GM21367 (cell line): ENCODE measurements around the gene MRGPRX4.
"Not testable (repeated sequence)": the region's sequence is repeated elsewhere in the genome, so short reads cannot be mapped to it uniquely, and the experiment has no call there.

Experiments used
- ATAC-seq: cut with Tn5 transposase; IDR thresholded peaks from one replicate; pipeline ENCODE4 v1.9.1; 2021; ENCODE audit not compliant: unreplicated experiment

The MRGPRX4 gene

DNA sequence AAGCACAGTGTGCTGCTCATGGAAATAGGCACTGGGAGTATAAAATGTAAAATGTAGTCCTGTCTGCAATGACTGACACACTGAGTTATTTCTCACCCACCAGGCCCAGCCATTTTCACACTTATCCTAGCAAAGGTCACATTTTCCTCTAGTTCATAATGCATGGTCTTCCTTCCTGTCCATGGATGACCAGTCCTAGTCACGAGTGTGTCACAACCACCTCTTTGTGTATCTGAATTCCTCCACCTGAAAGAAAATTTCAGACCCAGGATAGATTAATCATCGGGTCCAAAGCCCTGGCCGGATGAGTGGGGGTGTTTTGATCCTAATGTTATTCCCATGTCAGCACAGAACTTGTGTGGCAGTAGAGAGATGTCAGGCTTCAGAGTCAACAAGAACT lies at the start of gene MRGPRX4:
Gene MRGPRX4 (plus strand): TSS at position 172 of the 400 bp plus-strand sequence. CDS start 420 bp downstream, outside the sequence.
- ATAC-seq: no peak

DNA sequence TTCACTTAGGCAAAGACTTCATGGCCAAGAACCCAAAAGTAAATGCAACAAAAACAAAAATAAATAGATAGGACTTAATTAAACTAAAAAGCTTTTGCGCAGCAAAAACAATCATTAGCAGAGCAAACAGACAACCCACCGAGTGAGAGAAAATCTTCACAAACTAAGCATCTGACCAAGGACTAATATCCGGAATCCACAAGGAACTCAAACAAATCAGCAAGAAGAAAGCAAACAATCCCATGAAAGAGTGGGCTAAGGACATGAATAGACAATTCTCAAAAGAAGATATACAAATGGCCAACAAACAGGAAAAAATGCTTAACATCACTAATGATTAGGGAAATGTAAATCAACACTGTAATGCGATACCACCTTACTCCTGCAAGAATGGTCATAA lies 41.5 kb upstream of the MRGPRX4 start:
- ATAC-seq: not testable (repeated sequence)

DNA sequence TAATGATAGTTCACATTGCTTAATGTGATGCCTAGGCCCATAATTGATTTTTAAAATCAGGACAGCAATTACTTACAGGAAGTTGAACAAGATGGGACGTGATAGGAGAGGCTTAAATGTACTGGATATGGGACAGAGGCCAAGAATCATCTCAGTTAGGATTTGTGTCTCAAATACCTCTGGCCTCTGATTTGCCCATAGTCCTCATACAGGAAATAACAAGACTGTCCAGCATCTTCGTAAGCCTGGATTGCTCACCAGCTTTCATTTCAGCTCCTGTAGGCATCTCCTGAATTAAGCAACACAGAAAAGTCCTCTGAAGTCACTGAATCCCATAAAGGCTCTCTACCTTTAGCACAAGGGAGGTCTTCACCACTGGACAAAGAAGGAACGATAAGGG lies 40.3 kb upstream of the MRGPRX4 start, which contains the start of gene MRGPRX3:
Gene MRGPRX3 (plus strand): TSS at position 231 of the 400 bp plus-strand sequence. CDS start 4,632 bp downstream, outside the sequence.
- no peak for ATAC-seq

DNA sequence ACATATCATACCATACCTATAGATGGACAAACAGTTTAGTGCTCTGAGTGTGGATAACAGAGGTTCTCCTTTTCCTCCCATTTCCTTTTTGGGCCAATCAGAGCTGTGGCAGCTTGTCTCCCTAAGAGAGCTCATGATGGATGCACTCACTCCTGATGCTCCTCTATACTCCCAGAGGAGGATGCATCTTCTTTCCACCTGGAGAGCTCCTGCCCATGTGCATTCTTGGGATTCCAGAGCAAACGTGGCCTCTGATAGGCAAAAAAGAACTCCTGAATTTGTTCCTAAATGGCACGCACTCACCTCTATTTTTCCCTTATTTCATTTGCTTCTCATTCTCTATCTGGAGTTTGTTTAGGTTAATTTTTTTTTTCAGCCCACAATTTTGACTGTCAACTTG lies 37.3 kb upstream of the MRGPRX4 start:
- no peak for ATAC-seq

DNA sequence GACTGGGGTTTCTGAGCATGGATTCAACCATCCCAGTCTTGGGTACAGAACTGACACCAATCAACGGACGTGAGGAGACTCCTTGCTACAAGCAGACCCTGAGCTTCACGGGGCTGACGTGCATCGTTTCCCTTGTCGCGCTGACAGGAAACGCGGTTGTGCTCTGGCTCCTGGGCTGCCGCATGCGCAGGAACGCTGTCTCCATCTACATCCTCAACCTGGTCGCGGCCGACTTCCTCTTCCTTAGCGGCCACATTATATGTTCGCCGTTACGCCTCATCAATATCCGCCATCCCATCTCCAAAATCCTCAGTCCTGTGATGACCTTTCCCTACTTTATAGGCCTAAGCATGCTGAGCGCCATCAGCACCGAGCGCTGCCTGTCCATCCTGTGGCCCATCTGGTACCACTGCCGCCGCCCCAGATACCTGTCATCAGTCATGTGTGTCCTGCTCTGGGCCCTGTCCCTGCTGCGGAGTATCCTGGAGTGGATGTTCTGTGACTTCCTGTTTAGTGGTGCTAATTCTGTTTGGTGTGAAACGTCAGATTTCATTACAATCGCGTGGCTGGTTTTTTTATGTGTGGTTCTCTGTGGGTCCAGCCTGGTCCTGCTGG lies 35.3 kb upstream of the MRGPRX4 start:
- ATAC-seq: no peak

DNA sequence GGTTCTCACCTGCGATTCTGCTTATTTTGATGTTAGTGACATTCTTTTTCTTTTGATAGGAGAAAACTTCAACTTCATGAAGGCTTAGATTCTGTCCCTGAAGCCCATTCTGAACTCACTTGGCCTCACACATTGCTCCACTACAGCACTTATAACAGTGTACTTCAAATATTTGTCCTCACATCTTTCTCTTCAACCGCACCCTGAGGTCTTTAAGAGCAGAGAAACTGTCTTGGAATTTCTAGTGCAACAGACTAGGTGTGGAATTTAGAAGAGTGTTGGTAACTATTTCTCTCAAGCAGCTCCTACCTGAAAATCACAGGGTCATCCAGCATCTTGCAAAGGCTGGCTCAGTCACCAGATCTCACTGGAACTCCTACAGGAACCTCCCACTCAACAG lies 32.5 kb upstream of the MRGPRX4 start:
- ATAC-seq: no peak

DNA sequence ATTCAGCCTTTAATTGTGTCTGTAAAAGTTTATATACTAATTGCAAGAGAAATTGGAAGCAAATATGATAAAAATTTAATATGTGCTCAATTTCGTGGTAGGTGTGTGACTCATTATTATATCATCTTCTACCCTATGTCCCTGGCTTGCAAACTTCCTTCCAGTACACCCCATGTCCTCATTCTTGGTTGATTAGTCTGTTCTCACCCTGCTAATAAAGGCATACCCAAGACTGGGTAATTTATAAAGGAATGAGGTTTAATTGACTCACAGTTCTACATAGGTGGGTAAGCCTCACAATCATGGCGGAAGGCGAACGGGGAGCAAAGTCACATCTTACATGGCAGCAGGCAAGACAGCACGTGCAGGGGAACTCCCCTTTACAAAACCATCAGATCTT lies 28.4 kb upstream of the MRGPRX4 start:
- ATAC-seq: no peak

DNA sequence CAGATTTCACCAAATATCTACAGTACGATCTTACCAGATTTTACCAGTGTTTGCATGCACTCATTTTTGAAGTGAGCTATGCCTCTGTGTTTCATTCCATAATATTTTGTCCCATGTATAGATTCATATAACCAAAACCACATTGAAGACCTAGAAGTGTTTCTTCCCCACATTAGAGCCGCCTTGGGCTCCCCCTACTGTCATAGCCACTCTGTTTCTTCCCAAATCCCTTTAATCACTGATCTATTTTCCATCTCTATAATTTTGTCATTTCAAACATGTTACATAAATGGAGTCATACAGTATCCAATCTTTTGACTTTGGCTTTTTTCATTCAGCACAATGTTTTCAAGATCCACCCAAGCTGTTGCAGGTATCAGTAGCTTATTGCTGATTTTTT lies 27.6 kb upstream of the MRGPRX4 start:
- no peak for ATAC-seq

DNA sequence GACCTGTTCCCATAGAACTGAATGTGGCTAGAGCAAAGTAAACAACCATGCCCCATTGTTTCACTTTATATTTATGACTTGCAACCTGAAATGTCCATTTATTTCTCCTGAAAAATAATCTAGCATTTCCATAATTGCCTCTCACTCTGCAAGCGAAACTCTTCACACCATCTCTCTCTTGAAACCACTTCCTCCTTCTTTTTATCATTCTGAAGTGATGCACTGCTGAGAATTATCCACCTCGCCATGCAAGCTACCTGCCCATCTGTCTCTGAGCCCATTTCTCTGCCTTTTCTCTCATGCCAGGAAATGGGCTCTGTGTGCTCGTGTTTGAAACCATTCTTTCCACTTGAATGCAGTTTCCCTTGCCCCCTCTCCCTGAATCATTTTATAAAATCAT lies 26.8 kb upstream of the MRGPRX4 start:
- no peak for ATAC-seq

DNA sequence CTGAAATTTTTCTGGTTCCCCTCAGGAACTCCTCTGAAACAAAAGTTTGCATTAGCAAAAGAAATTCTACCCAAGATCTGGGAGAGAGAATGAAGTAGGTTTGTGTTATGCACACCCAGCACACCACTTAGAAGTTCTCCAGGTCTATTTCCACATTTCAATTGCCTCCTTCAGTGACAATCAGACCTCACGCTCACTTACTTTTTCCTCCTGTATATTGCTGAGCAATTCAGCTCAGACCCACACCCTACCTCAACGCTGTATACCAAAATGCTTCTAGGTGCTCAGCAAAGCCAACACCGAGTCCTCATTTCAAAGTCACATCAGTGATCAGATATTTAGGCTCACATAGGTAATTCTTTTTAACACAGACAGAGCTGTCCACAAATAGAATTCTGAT lies 21.1 kb upstream of the MRGPRX4 start:
- ATAC-seq: no peak

DNA sequence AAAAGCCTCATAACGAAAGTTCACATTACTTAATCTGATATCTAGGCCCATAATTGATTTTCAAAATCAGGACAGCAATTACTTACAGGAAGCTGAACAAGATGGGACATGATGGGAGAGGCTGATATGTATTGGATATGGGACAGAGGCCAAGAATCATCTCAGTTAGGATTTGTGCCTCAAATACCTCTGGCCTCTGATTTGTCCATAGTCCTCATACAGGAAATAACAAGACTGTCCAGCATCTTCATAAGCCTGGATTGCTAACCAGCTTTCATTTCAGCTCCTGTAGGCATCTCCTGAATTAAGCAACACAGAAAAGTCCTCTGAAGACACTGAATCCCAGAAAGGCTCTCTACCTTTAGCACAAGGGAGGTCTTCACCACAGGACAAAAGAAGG lies 4.3 kb upstream of the MRGPRX4 start:
- ATAC-seq: no peak

DNA sequence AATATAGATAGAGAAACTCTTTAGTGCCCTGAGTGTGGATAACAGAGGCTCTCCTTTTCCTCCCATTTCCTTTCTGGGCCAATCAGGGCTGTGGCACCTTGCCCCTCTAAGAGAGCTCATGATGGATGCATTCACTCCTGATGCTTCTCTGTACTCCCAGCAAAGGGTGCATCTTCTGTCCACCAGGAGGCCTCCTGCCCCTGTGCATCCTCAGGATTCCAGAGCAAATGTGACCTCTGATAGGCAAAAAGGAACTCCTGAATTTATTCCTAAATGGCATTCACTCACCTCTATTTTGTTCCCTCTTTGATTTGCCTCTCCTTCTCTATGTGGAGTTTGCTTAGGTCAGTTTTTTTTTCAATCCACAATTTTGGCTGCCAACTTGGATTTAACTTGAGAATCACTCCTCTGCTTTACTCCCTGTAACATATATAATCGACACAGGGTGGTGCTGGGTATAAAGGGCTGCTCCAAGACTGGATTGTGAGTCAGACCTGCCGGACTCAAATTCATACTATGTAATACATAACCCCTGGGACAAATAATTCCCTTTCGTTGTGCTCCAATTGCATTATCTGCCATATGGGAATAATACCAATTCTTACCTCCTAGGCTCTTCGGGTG lies 1.1 kb upstream of the MRGPRX4 start:
- no peak for ATAC-seq

DNA sequence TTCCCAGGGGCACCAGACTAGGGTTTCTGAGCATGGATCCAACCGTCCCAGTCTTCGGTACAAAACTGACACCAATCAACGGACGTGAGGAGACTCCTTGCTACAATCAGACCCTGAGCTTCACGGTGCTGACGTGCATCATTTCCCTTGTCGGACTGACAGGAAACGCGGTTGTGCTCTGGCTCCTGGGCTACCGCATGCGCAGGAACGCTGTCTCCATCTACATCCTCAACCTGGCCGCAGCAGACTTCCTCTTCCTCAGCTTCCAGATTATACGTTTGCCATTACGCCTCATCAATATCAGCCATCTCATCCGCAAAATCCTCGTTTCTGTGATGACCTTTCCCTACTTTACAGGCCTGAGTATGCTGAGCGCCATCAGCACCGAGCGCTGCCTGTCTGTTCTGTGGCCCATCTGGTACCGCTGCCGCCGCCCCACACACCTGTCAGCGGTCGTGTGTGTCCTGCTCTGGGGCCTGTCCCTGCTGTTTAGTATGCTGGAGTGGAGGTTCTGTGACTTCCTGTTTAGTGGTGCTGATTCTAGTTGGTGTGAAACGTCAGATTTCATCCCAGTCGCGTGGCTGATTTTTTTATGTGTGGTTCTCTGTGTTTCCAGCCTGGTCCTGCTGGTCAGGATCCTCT lies 709 bp downstream of the MRGPRX4 start:
- ATAC-seq: no peak

DNA sequence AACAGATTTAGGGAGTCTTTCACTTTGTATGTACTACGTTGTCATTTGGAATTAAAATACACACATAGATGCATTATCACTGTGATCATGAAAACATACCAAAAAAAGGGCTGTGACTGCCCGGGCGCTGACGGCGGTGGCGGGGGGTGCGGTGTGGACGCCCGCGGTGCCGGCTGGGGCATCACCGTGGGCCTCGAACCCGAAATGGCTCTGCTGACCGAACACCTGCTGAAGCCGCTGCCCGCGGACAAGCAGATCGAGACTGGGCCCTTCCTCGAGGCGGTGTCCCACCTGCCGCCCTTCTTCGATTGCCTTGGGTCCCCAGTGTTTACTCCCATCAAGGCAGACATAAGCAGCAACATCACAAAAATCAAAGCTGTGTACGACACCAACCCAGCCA lies 16.2 kb downstream of the MRGPRX4 start:
- no peak for ATAC-seq

DNA sequence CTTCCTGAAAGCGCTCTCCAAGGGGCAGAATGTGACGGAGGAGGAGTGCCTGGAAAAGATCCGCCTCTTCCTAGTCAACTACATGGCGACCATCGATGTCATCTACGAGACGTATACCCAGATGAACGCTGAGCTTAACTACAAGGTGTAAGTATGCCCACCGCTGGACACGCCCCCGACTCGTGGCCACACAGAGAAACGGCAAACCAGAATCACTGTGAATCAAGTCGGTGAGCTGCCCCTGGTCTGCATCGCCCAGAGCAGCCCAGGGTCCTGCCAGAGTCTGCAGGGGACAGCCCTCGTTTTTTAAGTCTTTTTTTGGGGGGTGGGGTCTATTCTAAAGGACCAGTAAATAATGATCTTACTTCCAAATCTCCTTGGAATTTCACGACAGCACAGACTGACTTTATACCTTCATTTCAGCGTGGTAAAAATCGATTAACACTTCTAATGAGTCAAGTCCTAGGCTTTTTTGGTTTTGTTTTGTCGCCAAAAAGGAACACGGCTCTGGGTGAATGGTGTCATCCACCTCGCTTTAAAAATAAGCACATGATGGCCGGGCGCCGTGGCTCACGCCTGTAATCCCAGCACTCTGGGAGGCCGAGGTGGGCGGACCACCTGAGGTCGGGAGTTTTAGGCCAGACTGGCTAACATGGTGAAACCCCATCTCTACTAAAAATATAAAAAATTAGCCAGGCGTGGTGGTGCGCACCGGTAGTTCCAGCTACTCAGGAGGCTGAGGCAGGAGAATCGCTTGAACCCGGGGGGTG lies 17.0 kb downstream of the MRGPRX4 start:
- not testable (repeated sequence) for ATAC-seq

DNA sequence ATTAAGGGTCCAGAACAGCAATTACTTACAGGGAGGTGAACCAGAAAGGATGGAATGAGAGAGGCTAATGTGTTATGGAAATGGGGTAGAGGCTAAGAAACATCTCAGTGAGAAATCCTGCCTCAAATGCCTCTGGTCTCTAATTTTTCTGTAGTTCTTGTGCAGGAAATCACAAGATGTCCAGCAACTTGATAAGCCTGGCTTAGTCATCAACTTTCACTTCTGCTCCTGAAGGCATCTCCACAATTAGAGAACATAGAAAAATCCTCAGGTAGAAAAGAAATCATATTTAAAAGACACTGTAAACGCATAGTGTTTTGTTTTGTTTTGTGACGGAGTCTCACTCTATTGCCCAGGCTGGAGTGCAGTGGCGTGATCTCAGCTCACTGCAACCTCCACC lies 18.7 kb downstream of the MRGPRX4 start:
- no peak for ATAC-seq

DNA sequence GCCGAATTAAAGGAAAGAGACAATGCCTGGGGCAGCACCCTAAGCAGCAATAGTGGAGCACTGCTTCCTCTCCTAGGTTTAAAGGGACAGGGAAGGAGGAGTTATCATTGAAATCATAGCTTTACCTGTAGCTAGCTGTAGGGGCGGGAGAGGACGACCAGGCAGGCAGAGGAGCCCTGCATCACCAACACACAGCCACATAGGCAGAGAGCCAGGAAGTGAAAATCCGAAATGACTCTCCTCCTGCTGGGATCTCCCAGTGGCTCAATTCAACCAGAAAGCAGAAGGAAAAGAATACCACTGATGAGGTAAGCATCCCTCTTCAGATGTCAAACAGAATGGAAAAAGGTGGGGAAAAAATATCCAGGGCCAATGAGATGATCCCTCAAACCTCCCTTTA lies 20.4 kb downstream of the MRGPRX4 start:
- ATAC-seq: no peak

DNA sequence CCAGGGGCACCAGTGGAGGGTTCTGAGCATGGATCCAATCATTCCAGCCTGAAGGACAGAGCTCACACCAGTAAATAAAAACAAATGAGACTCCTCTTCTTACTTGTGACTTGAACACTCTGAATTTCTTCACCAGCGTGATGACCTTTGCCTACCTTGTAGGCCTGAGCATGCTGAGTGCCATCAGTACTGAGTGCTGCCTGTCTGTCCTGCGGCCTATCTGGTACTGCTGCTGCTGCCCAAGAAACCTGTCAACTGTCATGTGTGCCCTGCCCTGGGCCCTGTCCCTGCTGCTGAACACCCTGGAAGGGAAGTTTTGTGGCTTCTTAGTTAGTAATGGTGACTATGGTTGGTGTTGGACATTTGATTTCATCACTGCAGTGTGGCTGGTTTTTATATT lies 23.9 kb downstream of the MRGPRX4 start:
- ATAC-seq: no peak

DNA sequence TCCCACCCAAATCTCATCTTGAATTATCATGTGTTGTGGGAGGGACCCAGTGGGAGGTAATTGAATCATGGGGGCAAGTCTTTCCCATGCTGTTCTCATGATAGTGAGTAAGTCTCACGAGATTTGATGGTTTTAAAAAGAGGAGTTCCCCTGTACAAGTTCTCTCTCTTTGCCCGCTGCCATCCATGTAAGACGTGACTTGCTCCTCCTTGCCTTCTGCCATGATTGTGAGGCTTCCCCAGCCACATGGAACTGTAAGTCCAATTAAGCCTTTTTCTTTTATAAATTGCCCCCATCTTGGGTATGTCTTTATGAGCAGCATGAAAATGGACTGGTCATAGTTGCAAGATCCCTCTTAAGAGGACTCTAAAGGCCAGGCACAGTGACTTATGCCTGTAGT lies 25.1 kb downstream of the MRGPRX4 start:
- not testable (repeated sequence) for ATAC-seq

DNA sequence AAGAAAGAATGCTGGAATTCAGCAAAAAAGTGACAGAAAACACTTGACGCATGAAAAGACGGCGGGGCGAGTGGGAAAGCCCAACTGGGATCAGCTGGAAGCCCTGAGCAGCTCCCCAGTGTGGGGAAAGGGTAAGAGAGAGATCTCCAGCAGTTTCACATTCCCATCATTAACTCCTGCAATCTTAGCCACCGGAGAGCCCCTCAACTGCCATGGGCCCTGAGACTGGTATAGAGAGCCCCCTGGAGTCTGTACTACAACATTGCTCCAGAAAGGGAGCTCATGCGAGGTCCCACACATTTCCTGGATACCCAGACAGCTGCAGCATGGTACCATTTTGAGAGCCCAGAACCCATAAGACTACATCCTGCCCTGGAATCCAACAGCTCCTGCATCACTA lies 31.1 kb downstream of the MRGPRX4 start:
- no peak for ATAC-seq

DNA sequence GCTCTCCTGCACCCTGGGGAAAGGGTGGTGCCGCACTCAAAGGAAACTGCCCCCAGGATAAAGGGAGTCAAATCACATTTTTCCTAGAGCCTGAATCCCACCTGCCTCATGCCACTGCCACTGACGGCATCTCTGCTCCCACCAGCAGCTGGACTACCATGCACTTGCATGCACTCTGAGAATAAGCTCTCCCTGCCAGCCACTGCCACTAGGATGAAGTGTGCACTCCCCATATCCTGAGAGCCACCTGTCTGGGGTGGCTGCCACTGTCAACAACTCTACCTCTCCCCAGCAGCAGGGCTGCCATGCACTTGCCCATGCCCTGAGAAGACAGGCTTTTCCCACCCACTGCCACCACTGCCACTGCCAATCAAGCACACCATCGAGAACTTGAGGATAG lies 31.6 kb downstream of the MRGPRX4 start:
- no peak for ATAC-seq

DNA sequence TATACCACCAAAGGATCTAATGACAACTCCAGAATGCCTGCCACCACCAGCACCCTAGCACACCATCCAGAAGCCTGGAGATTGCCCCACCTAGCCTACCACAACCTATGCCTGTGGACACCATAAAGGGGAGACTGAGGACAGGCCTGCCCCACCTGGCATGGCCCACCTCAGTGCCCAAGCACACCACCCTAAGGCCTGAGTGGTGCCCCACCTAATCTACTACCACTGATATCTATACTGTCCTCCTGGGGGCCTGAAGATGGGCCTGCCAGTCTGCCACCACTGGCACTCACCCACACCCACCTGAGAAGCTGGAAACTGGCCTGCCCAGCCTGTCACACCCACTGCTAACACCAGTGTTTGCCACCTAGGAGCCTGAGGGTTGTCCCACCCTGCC lies 32.1 kb downstream of the MRGPRX4 start:
- ATAC-seq: no peak
